ENCODE data around the gene NUDT16L1. TPM values are rescaled to one million over a fixed set of nuclear protein-coding genes. Genes with fewer than 3 reads are reported as not detected.

Gene NUDT16L1
- total RNA-seq, 1 experiment from 2014 or later = 42.0 TPM

GRCh38 chr16:4684763-4685162 is 8.6 kb upstream of the NUDT16L1 start:
- DNase-seq (ENCODE audit: low spot score) = no peak
- peaks cover 9% of the 10 kb centered on the region for H3K36me3 Mint-ChIP-seq
- H3K27me3 Mint-ChIP-seq (ENCODE audit: low read depth) = no peaks in the 10 kb centered on the region
- TF ChIP-seq ARID4B (CRISPR knock-in tag; IDR thresholded peaks at IDR 0.05; ENCODE audit: borderline replicate concordance) (no peak), ZNF425 (CRISPR knock-in tag; conservative IDR thresholded peaks at IDR 0.05) (no peak), SMAD3 (CRISPR knock-in tag; IDR thresholded peaks at IDR 0.05; ENCODE audit: borderline replicate concordance) (no peak), USF1 (CRISPR knock-in tag; IDR thresholded peaks at IDR 0.05) (no peak), TEAD4 (CRISPR knock-in tag; IDR thresholded peaks at IDR 0.05) (no peak), HMGA2 (CRISPR knock-in tag; IDR thresholded peaks at IDR 0.05) (no peak)
- H3K27ac Mint-ChIP-seq = 0 out of 2 replicates have a peak overlapping the region, but pooled peaks have one; percentile 49
- ChIA-PET POLR2A (no interaction called here), CTCF (interaction anchor here (1.7 kb wide), 1 partner anchor 61 kb away, joined by 3 read pairs; the partner anchor contains the start of gene MGRN1)
- ATAC-seq = no peak
- H3K4me1 Mint-ChIP-seq = no peaks in the 10 kb centered on the region
- no peak overlapping the region for H3K4me3 Mint-ChIP-seq
- no peaks in the 10 kb centered on the region for H3K9me3 Mint-ChIP-seq

- no peak for ATAC-seq
Measured at GRCh38 chr16:4685292-4685691, 8.1 kb upstream of the NUDT16L1 start.

More at GRCh38 chr16:4685292-4685691, 8.1 kb upstream of the NUDT16L1 start:
- Mint-ChIP-seq H3K27ac (0 out of 2 replicates have a peak overlapping the region, but pooled peaks have one; percentile 49), H3K27me3 (ENCODE audit: low read depth) (no peaks in the 10 kb centered on the region), H3K4me3 (no peak overlapping the region), H3K9me3 (no peaks in the 10 kb centered on the region), H3K36me3 (peaks cover 9% of the 10 kb centered on the region), H3K4me1 (no peaks in the 10 kb centered on the region)
- no peak for DNase-seq (ENCODE audit: low spot score)
- no peak for TF ChIP-seq E2F5 (CRISPR knock-in tag; IDR thresholded peaks at IDR 0.05)
- TF ChIP-seq FOXP1 (CRISPR knock-in tag; IDR thresholded peaks at IDR 0.05; ENCODE audit: borderline replicate concordance) = no peak
- TF ChIP-seq FOXK1 (CRISPR knock-in tag; IDR thresholded peaks at IDR 0.05) = no peak
- no peak for TF ChIP-seq ETV6 (CRISPR knock-in tag; IDR thresholded peaks at IDR 0.05)
- TF ChIP-seq CREB1 (CRISPR knock-in tag; IDR thresholded peaks at IDR 0.05) = no peak
- TF ChIP-seq FOXP4 (CRISPR knock-in tag; IDR thresholded peaks at IDR 0.05) = no peak
- CTCF ChIA-PET = interaction anchor here (1.7 kb wide), 1 partner anchor 61 kb away, joined by 3 read pairs; the partner anchor contains the start of gene MGRN1
- POLR2A ChIA-PET = no interaction called here
